Smooth muscle cell (in vitro differentiated cells): ENCODE data around the gene TNIK. TPM values are rescaled to one million over a fixed set of nuclear protein-coding genes. Genes with fewer than 3 reads are reported as not detected.
"Not testable (repeated sequence)": the region's sequence is repeated elsewhere in the genome, so short reads cannot be mapped to it uniquely, and the experiment has no call there.

Experiments
- DNase-seq: peaks from one replicate; lab custom pipeline; 2025; ENCODE audit not compliant: unreplicated experiment; lab: John Stamatoyannopoulos, UW
- H2AFZ ChIP-seq: fragments of 200-600 bp; sonication (generic); 2 replicates; pipeline ENCODE4 v1.6.0; 2016; ENCODE audit warnings: antibody characterized with exemption, low read depth, mild to moderate bottlenecking
- H3F3A ChIP-seq: fragments of 200-600 bp; sonication (generic); 2 replicates; pipeline ENCODE4 v1.6.0; 2017; ENCODE audit warnings: antibody characterized with exemption, low read depth
- H3K27ac ChIP-seq: fragments of 200-600 bp; sonication (generic); 2 replicates; pipeline ENCODE4 v1.5.1; 2016; ENCODE audit warnings: low read depth, mild to moderate bottlenecking
- H3K27me3 ChIP-seq: fragments of 200-600 bp; sonication (generic); 2 replicates; pipeline ENCODE4 v1.6.1; 2016; ENCODE audit warnings: low read depth, mild to moderate bottlenecking
- H3K36me3 ChIP-seq: fragments of 200-600 bp; sonication (generic); 2 replicates; pipeline ENCODE4 v1.5.1; 2016; ENCODE audit warnings: low read depth
- H3K4me1 ChIP-seq: fragments of 200-600 bp; sonication (generic); 2 replicates; pipeline ENCODE4 v1.5.1; 2016; ENCODE audit warnings: low read depth
- H3K4me2 ChIP-seq: fragments of 200-600 bp; sonication (generic); 2 replicates; pipeline ENCODE4 v1.6.0; 2016; ENCODE audit warnings: mild to moderate bottlenecking
- H3K4me3 ChIP-seq: fragments of 200-600 bp; sonication (generic); 2 replicates; pipeline ENCODE4 v1.5.1; 2016; ENCODE audit warnings: mild to moderate bottlenecking
- H3K79me2 ChIP-seq: fragments of 200-600 bp; sonication (generic); 2 replicates; pipeline ENCODE4 v1.6.0; 2016; ENCODE audit warnings: low read depth, mild to moderate bottlenecking
- H3K9ac ChIP-seq: fragments of 200-600 bp; sonication (generic); 2 replicates; pipeline ENCODE4 v1.6.0; 2016; ENCODE audit warnings: low read depth
- H3K9me3 ChIP-seq: fragments of 200-600 bp; sonication (generic); replicated peaks from 2 replicates; pipeline ENCODE4 v1.5.1; 2016; ENCODE audit warnings: low read depth
- H4K20me1 ChIP-seq: fragments of 200-600 bp; sonication (generic); 2 replicates; pipeline ENCODE4 v1.6.0; 2016; ENCODE audit warnings: low read depth
- WGBS: methylation state at CpG from one replicate; pipeline ENCODE4 v1.1.7; 2016; ENCODE audit warnings: low lambda C conversion rate; 5-methylcytosine and 5-hydroxymethylcytosine counted together
- polyA plus RNA-seq: library from polyadenylated mRNA; unstranded; fragments of >200 nt; fragmentation: Nextera tagmentation; extraction: Ambion mirVana; gene quantifications from 2 replicates; pipeline ENCODE4 v1.2.1, GENCODE V29; 2016
- total RNA-seq: library from RNA; depleted of rRNA; stranded (reverse); fragments of >200 nt; gene quantifications from 2 replicates; pipeline ENCODE4 v1.2.3, GENCODE V29; 2014
- TF ChIP-seq, protein P1 (sequence below): fragments of 200-600 bp; sonication (generic); IDR thresholded peaks from 2 replicates; pipeline ENCODE4 v1.5.1; 2017; ENCODE audit warnings: borderline replicate concordance, mild to moderate bottlenecking, antibody characterized with exemption; ENCODE audit not compliant: insufficient read depth, poor library complexity, severe bottlenecking

TNIK gene
- total and polyA plus RNA-seq, 2 experiments from 2014 or later = 10.4 to 12.5 TPM

DNA sequence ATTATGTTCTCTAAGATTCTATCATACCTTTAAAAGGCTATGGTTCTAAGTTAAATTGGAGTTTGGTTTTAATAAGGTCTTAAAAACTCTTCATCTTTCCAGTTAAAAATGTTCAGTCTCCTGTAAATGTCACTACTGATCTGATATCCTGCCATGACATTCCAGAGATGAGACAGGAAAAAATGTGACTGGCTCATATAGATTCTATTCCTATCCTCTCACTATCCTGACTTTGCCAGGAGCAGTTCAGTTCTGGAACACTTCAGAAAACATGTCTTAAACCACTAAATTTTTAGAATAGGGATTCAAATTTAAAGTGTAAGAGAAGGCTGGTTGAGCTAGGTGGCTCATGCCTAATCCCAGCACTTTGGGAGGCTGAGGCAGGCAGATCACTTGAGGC is 170.9 kb downstream of the TNIK start:
- Histone ChIP-seq H3K4me1 (peaks cover 8% of the 10 kb centered on the region), H4K20me1 (no peaks in the 10 kb centered on the region), H3K4me3 (no peak overlapping the region), H3K9ac (no peak overlapping the region), H3K4me2 (no peak overlapping the region), H3K27me3 (no peaks in the 10 kb centered on the region), H3K79me2 (peaks cover 17% of the 10 kb centered on the region), H3K9me3 (no peaks in the 10 kb centered on the region), H2AFZ (no peak overlapping the region), H3F3A (peaks cover 3% of the 10 kb centered on the region), H3K36me3 (no peaks in the 10 kb centered on the region), H3K27ac (no peak overlapping the region)
- TF ChIP-seq, protein P1, sequence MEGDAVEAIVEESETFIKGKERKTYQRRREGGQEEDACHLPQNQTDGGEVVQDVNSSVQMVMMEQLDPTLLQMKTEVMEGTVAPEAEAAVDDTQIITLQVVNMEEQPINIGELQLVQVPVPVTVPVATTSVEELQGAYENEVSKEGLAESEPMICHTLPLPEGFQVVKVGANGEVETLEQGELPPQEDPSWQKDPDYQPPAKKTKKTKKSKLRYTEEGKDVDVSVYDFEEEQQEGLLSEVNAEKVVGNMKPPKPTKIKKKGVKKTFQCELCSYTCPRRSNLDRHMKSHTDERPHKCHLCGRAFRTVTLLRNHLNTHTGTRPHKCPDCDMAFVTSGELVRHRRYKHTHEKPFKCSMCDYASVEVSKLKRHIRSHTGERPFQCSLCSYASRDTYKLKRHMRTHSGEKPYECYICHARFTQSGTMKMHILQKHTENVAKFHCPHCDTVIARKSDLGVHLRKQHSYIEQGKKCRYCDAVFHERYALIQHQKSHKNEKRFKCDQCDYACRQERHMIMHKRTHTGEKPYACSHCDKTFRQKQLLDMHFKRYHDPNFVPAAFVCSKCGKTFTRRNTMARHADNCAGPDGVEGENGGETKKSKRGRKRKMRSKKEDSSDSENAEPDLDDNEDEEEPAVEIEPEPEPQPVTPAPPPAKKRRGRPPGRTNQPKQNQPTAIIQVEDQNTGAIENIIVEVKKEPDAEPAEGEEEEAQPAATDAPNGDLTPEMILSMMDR = no peak
- DNase-seq = no peak

DNA sequence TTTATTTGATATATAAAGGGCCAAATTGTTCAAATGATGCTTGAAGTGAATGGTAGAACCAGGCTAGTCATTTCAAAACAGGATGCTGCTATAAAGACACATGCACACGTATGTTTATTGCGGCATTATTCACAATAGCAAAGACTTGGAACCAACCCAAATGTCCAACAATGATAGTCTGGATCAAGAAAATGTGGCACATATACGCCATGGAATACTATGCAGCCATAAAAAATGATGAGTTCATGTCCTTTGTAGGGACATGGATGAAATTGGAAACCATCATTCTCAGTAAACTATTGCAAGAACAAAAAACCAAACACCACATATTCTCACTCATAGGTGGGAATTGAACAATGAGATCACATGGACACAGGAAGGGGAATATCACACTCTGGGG is 172.4 kb downstream of the TNIK start:
- not testable (repeated sequence) for DNase-seq, H3F3A ChIP-seq, H2AFZ ChIP-seq, H3K27ac ChIP-seq, H3K4me2 ChIP-seq, H3K9ac ChIP-seq, H3K4me3 ChIP-seq, H3K27me3 ChIP-seq, H3K9me3 ChIP-seq, H3K36me3 ChIP-seq, H4K20me1 ChIP-seq
- WGBS = 90% methylated on average over 3 of the region's 3 CpGs
- Histone ChIP-seq H3K4me1 (peaks cover 17% of the 10 kb centered on the region), H3K79me2 (peaks cover 17% of the 10 kb centered on the region)

DNA sequence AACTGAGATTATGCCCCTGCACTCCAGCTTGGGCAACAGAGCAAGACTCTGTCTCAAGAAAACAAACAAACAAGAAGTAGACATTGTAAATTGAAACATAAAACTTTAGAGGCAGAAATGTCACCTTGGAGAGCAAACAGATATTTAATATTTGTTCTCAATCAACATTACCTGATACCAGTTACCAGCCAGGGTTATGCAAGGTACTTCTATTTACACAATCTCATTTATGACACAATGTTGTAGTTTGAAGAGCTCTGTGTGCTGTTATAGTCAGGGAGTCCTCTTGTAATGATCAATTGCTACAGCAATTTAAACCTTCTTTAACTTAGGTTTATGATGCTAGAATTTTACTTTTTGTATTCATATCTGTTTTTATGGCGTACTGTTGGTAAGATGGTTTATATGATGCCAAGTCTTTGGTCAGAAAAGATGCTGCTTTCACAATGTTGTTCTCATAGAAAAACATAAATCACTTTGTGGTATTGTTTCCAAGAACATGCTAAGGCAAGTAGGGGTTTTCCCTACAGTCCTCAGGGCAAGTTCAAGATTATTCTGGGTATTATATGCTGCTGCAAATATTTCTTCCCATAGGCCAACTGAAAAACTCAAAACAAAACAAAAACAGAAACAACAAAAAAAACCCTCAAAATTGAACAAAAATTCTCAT is 173.5 kb downstream of the TNIK start:
- H4K20me1 ChIP-seq = no peaks in the 10 kb centered on the region
- no peak overlapping the region for H2AFZ ChIP-seq
- H3K9ac ChIP-seq = no peak overlapping the region
- no peak for DNase-seq
- peaks cover 14% of the 10 kb centered on the region for H3K79me2 ChIP-seq
- H3K4me2 ChIP-seq = no peak overlapping the region
- H3K27ac ChIP-seq = peak overlapping the region; percentile 100
- TF ChIP-seq, protein P1 = no peak
- H3K36me3 ChIP-seq = no peaks in the 10 kb centered on the region
- 97% methylated on average over 1 of the region's 1 CpG for WGBS
- peaks cover 17% of the 10 kb centered on the region for H3K4me1 ChIP-seq
- H3F3A ChIP-seq = no peaks in the 10 kb centered on the region
- H3K4me3 ChIP-seq = no peak overlapping the region
- no peaks in the 10 kb centered on the region for H3K27me3 ChIP-seq
- H3K9me3 ChIP-seq = no peaks in the 10 kb centered on the region

DNA sequence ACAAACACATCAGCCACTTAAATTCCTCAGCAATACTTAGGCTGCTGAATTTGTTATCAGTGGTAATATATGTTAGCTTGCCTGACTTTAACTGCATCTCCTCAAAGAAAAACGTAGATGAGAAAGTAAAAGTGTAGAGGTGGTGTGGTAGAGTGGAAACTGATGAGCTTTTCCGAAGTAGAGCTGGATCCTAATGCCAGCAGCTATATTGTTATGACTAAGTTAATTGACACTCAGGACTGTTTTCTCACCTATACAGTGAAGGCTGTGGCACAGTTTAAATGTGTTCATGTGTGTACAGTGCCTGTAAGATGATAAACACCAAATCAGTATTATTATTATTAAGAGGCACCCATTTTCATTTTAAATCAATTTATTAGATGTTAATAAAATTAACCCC is 174.9 kb downstream of the TNIK start:
- Histone ChIP-seq H3K9ac (peak overlapping the region; percentile 92), H3K4me3 (peak overlapping the region; percentile 32)
- DNase-seq = no peak

More for the DNA sequence above, 174.9 kb downstream of the TNIK start:
- no peaks in the 10 kb centered on the region for H3K36me3 ChIP-seq
- H3K27ac ChIP-seq = peak overlapping the region; percentile 100
- H3K27me3 ChIP-seq = no peaks in the 10 kb centered on the region
- TF ChIP-seq, protein P1 = no peak
- peaks cover 12% of the 10 kb centered on the region for H3K79me2 ChIP-seq
- no peaks in the 10 kb centered on the region for H4K20me1 ChIP-seq
- no peaks in the 10 kb centered on the region for H3K9me3 ChIP-seq
- peak overlapping the region; percentile 85 for H3K4me2 ChIP-seq
- H2AFZ ChIP-seq = no peak overlapping the region
- peaks cover 17% of the 10 kb centered on the region for H3K4me1 ChIP-seq
- WGBS = 29% methylated on average over 2 of the region's 2 CpGs
- H3F3A ChIP-seq = no peaks in the 10 kb centered on the region
